ENCODE data around the gene GTF2IRD1. TPM values are rescaled to one million over a fixed set of nuclear protein-coding genes. Genes with fewer than 3 reads are reported as not detected.
"Not testable (repeated sequence)": the region's sequence is repeated elsewhere in the genome, so short reads cannot be mapped to it uniquely, and the experiment has no call there.

The GTF2IRD1 gene
- total RNA-seq, 1 experiment from 2014 or later = 14.9 TPM

DNA sequence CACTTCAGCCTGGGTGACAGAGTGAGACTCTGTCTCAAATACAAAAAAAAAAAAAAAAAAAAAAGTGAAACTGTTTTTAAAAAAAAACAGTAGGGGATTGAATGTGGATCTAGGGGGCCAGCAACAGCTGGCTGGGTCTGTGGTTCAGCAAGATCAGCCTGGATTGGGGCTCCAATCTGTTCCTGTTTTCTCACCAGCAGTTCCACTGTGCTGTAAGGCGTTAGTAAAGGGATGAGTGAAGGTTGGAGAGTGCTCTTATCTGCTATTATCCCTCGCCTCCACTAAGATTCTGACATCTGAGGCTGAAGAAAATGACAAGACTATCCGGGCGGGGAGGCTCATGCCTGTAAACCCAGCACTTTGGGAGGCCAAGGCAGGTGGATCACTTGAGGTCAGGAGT lies 41.6 kb upstream of the GTF2IRD1 start:
- Histone ChIP-seq H3K27ac (ENCODE audit: low read length) (no peak overlapping the region), H4K20me1 (ENCODE audit: low read length) (no peaks in the 10 kb centered on the region), H3K9ac (ENCODE audit: low read length) (no peak overlapping the region), H3K9me3 (ENCODE audit: low read length) (no peaks in the 10 kb centered on the region), H3K79me2 (ENCODE audit: low read length) (no peaks in the 10 kb centered on the region), H2AFZ (ENCODE audit: low read length) (no peak overlapping the region), H3K27me3 (ENCODE audit: low read length) (no peaks in the 10 kb centered on the region), H3F3A (ENCODE audit: low read length, unreplicated experiment) (no peaks in the 10 kb centered on the region), H3K4me2 (ENCODE audit: low read length) (no peak overlapping the region), H3K4me1 (ENCODE audit: insufficient read depth, low read length) (no peaks in the 10 kb centered on the region), H3K36me3 (ENCODE audit: low read depth, low read length) (no peaks in the 10 kb centered on the region), H3K4me3 (ENCODE audit: low read length) (no peak overlapping the region), H3K9me2 (replicated peaks; ENCODE audit: low read length) (no peaks in the 10 kb centered on the region)
- DNase-seq = no peak
- POLR2A ChIA-PET (ENCODE audit: unreplicated experiment) = no interaction called here
- no TSS peak for BruUV-seq (replicated peaks)
- TF ChIP-seq EZH2phosphoT487 (IDR thresholded peaks at IDR 0.05; ENCODE audit: borderline replicate concordance, low read length) = no peak
- TF ChIP-seq EZH2 (IDR thresholded peaks at IDR 0.05; ENCODE audit: low read length, unreplicated experiment) = no peak
- TF ChIP-seq, protein P1, sequence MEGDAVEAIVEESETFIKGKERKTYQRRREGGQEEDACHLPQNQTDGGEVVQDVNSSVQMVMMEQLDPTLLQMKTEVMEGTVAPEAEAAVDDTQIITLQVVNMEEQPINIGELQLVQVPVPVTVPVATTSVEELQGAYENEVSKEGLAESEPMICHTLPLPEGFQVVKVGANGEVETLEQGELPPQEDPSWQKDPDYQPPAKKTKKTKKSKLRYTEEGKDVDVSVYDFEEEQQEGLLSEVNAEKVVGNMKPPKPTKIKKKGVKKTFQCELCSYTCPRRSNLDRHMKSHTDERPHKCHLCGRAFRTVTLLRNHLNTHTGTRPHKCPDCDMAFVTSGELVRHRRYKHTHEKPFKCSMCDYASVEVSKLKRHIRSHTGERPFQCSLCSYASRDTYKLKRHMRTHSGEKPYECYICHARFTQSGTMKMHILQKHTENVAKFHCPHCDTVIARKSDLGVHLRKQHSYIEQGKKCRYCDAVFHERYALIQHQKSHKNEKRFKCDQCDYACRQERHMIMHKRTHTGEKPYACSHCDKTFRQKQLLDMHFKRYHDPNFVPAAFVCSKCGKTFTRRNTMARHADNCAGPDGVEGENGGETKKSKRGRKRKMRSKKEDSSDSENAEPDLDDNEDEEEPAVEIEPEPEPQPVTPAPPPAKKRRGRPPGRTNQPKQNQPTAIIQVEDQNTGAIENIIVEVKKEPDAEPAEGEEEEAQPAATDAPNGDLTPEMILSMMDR (conservative IDR thresholded peaks at IDR 0.05; ENCODE audit: low read depth, low read length) = no peak
- CTCF ChIA-PET = no interaction called here
- ATAC-seq = peak; percentile 10; the same call in 1 of the 2 replicates
- intact Hi-C loops (cut with micrococcal nuclease) = no loop called here

DNA sequence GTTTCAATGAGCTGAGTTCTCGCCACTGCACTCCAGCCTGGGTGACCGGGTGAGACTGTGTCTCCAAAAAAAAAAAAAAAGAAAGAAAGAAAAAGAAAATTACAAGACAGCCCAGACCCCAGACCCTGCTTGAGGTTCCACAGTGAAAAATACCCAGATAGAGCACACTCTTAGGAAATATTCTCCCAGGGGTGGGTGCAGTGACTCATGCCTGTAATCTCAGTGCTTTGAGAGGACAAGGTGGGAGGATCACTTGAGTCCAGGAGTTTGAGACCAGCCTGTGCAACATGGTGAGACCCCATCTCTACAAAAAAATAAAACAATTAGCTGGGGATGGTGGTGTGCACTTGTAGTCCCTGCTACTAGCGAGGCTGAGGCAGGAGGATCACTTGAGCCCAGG lies 41.1 kb upstream of the GTF2IRD1 start:
- H3K36me3 ChIP-seq (ENCODE audit: low read depth, low read length) = no peaks in the 10 kb centered on the region
- no peak overlapping the region for H3K27ac ChIP-seq (ENCODE audit: low read length)
- ChIA-PET POLR2A (ENCODE audit: unreplicated experiment) (no interaction called here), CTCF (no interaction called here)
- BruUV-seq (replicated peaks) = no TSS peak
- intact Hi-C loops (cut with micrococcal nuclease) = no loop called here
- H3K4me2 ChIP-seq (ENCODE audit: low read length) = no peak overlapping the region
- no peak for DNase-seq
- no peaks in the 10 kb centered on the region for H3K79me2 ChIP-seq (ENCODE audit: low read length)
- TF ChIP-seq, protein P1 (conservative IDR thresholded peaks at IDR 0.05; ENCODE audit: low read depth, low read length) = no peak
- TF ChIP-seq EZH2phosphoT487 (IDR thresholded peaks at IDR 0.05; ENCODE audit: borderline replicate concordance, low read length) (no peak), EZH2 (IDR thresholded peaks at IDR 0.05; ENCODE audit: low read length, unreplicated experiment) (no peak)
- no peak for ATAC-seq
- no peaks in the 10 kb centered on the region for H3K27me3 ChIP-seq (ENCODE audit: low read length)
- no peaks in the 10 kb centered on the region for H4K20me1 ChIP-seq (ENCODE audit: low read length)
- H3K4me3 ChIP-seq (ENCODE audit: low read length) = no peak overlapping the region
- no peak overlapping the region for H3K9ac ChIP-seq (ENCODE audit: low read length)
- H3K4me1 ChIP-seq (ENCODE audit: insufficient read depth, low read length) = no peaks in the 10 kb centered on the region; the same call in 1 of the 2 replicates
- H3K9me3 ChIP-seq (ENCODE audit: low read length) = no peaks in the 10 kb centered on the region
- H3K9me2 ChIP-seq (replicated peaks; ENCODE audit: low read length) = no peaks in the 10 kb centered on the region
- H3F3A ChIP-seq (ENCODE audit: low read length, unreplicated experiment) = no peaks in the 10 kb centered on the region
- no peak overlapping the region for H2AFZ ChIP-seq (ENCODE audit: low read length)

DNA sequence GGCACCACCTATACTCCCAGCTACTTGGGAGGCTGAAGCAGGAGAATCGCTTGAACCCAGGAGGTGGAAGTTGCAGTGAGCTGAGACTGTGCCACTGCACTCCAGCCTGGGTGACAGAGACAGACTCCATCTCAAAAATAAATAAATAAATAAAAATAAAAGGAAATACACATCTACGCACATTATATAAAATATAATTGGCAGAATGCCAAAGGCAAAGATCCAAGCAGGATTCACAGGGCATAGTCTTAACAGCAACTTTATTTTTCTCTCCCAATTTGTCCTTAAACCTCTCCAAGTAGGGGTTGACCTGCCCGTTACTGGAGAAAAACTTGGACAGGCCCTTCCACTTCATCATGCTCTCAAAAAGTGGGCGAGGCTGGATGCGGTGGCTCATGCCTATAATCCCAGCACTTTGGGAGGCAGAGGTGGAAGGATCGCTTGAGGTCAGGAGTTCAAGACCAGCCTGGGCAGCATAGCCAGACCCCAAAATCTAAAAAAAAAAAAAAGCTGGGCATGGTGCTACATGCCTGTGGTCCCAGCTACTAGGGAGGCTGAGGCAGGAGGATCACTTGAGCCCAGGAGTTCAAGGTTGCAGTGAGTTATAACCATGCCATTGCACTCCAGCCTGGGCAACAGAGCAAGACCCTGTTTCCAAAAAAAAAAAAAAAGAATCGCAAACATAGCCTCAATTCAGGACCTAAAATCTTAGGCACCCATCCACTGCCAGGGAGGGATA lies 38.9 kb upstream of the GTF2IRD1 start:
- H3K4me1 ChIP-seq (ENCODE audit: insufficient read depth, low read length); H3K27me3 ChIP-seq (ENCODE audit: low read length); H3K9ac ChIP-seq (ENCODE audit: low read length); H3F3A ChIP-seq (ENCODE audit: low read length, unreplicated experiment); H3K9me3 ChIP-seq (ENCODE audit: low read length); H3K4me3 ChIP-seq (ENCODE audit: low read length); CTCF ChIA-PET; H3K36me3 ChIP-seq (ENCODE audit: low read depth, low read length); H4K20me1 ChIP-seq (ENCODE audit: low read length); ATAC-seq; H2AFZ ChIP-seq (ENCODE audit: low read length); H3K79me2 ChIP-seq (ENCODE audit: low read length); H3K9me2 ChIP-seq (replicated peaks; ENCODE audit: low read length); intact Hi-C loops (cut with micrococcal nuclease); BruUV-seq (replicated peaks); POLR2A ChIA-PET (ENCODE audit: unreplicated experiment); H3K4me2 ChIP-seq (ENCODE audit: low read length); DNase-seq; H3K27ac ChIP-seq (ENCODE audit: low read length): not testable (repeated sequence)

Data from PC-3 (cell line).